Endodermal cell (in vitro differentiated cells): Measurements from ENCODE around the gene ZNF112. TPM values are rescaled to one million over a fixed set of nuclear protein-coding genes. Genes with fewer than 3 reads are reported as not detected.
A peak's percentile ranks its signal among the peaks of the same experiment; 100 is the strongest.
"Not testable (repeated sequence)": the region's sequence is repeated elsewhere in the genome, so short reads cannot be mapped to it uniquely, and the experiment has no call there.

Experiments
- DNase-seq: peaks from one replicate; pipeline ENCODE4 v3.0.0-alpha.2; 2017
- H3K27ac ChIP-seq: 2 replicates; pipeline ENCODE4 v1.5.1; 2013; ENCODE audit warnings: mild to moderate bottlenecking, low read depth, low read length, moderate library complexity
- H3K27me3 ChIP-seq: 2 replicates; pipeline ENCODE4 v1.6.1; 2013; ENCODE audit warnings: mild to moderate bottlenecking, low read length, moderate library complexity; ENCODE audit not compliant: insufficient read depth, control insufficient read depth, poor library complexity, severe bottlenecking
- H3K36me3 ChIP-seq: 2 replicates; pipeline ENCODE4 v1.7.0; 2013; ENCODE audit warnings: mild to moderate bottlenecking, low read length, moderate library complexity; ENCODE audit not compliant: control insufficient read depth, insufficient read depth
- H3K4me1 ChIP-seq: one replicate; pipeline ENCODE4 v1.7.0; 2013; ENCODE audit warnings: low read length; ENCODE audit not compliant: control insufficient read depth, insufficient read depth
- H3K4me3 ChIP-seq: 2 replicates; pipeline ENCODE4 v1.5.1; 2013; ENCODE audit warnings: mild to moderate bottlenecking, low read length, moderate library complexity
- H3K9ac ChIP-seq: 2 replicates; pipeline ENCODE4 v1.6.1; 2013; ENCODE audit warnings: mild to moderate bottlenecking, low read length, moderate library complexity; ENCODE audit not compliant: poor library complexity, severe bottlenecking; ENCODE audit errors: extremely low read depth
- H3K9me3 ChIP-seq: 2 replicates; pipeline ENCODE4 v1.6.1; 2013; ENCODE audit warnings: mild to moderate bottlenecking, low read length, moderate library complexity; ENCODE audit not compliant: control insufficient read depth
- H3K27ac Mint-ChIP-seq: 2 replicates; pipeline ENCODE4 v1.8.0; 2020; ENCODE audit warnings: mixed read lengths
- H3K27me3 Mint-ChIP-seq: 2 replicates; pipeline ENCODE4 v1.8.0; 2021; ENCODE audit warnings: mild to moderate bottlenecking, mixed read lengths; ENCODE audit not compliant: insufficient read depth
- H3K36me3 Mint-ChIP-seq: 2 replicates; pipeline ENCODE4 v1.8.0; 2020; ENCODE audit warnings: low read depth, mixed read lengths
- H3K4me1 Mint-ChIP-seq: 2 replicates; pipeline ENCODE4 v1.8.0; 2020; ENCODE audit warnings: mixed read lengths
- H3K4me3 Mint-ChIP-seq: 2 replicates; pipeline ENCODE4 v1.8.0; 2020; ENCODE audit warnings: mild to moderate bottlenecking, moderate library complexity, mixed read lengths
- H3K9me3 Mint-ChIP-seq: 2 replicates; pipeline ENCODE4 v1.8.0; 2020; ENCODE audit warnings: mild to moderate bottlenecking, mixed read lengths
- WGBS, 2 experiments: methylation state at CpG; one replicate each; pipeline versions ENCODE4 v1.1.5 to v1.1.7; 2013; ENCODE audit warnings: missing lambda C conversion rate in 2 of 2, mixed read lengths in 1 of 2; ENCODE audit not compliant: insufficient coverage in 1 of 2, insufficient read length in 1 of 2; 5-methylcytosine and 5-hydroxymethylcytosine counted together
- total RNA-seq, 2 donors: library from RNA; stranded (reverse); fragmentation: NEBNext Ultra II Directional in 1 of 2; extraction: Animal tissue kit (Norgen Biotek cat#: 25700) in 1 of 2; gene quantifications; 2 replicates in 1 of 2; 3 replicates in 1 of 2; pipeline ENCODE4 v1.2.1, GENCODE V29; 2021
- TF ChIP-seq, protein P1 (sequence below): fragments of 200-600 bp; sonication (generic); conservative IDR thresholded peaks from 2 replicates; pipeline ENCODE4 v1.5.0; 2021; ENCODE audit warnings: antibody characterized with exemption, mild to moderate bottlenecking

Gene ZNF112
- total RNA-seq, 2 donors from 2014 or later = 5.0 to 6.1 TPM

DNA sequence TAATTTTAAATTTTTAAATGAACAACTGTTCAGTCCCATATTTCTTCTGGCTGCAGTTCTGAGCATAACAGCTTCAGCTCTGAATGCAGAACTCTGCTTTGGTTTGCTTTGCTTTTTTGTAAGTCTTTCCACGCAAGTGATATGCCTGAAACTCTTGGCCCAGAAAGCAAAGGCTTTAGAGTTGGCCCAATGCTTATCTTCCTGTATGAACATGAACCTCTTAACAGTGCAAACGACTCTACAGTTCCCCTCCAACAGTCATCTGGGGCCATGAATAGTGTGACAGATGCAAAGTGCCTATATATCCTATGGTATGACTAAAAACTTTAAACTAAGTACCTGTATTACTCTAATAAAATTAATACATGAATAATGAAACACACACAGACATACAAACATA is 14.7 kb downstream of the ZNF112 start:
- Mint-ChIP-seq H3K36me3 (peaks cover 61% of the 10 kb centered on the region), H3K27ac (no peak overlapping the region), H3K4me3 (no peak overlapping the region), H3K4me1 (no peaks in the 10 kb centered on the region), H3K27me3 (no peaks in the 10 kb centered on the region), H3K9me3 (peaks cover 39% of the 10 kb centered on the region)
- Histone ChIP-seq H3K27me3 (no peaks in the 10 kb centered on the region), H3K4me3 (no peak overlapping the region), H3K4me1 (no peaks in the 10 kb centered on the region), H3K9ac (no peak overlapping the region), H3K36me3 (peaks cover 30% of the 10 kb centered on the region), H3K9me3 (peaks cover 52% of the 10 kb centered on the region), H3K27ac (no peak overlapping the region)
- TF ChIP-seq, protein P1, sequence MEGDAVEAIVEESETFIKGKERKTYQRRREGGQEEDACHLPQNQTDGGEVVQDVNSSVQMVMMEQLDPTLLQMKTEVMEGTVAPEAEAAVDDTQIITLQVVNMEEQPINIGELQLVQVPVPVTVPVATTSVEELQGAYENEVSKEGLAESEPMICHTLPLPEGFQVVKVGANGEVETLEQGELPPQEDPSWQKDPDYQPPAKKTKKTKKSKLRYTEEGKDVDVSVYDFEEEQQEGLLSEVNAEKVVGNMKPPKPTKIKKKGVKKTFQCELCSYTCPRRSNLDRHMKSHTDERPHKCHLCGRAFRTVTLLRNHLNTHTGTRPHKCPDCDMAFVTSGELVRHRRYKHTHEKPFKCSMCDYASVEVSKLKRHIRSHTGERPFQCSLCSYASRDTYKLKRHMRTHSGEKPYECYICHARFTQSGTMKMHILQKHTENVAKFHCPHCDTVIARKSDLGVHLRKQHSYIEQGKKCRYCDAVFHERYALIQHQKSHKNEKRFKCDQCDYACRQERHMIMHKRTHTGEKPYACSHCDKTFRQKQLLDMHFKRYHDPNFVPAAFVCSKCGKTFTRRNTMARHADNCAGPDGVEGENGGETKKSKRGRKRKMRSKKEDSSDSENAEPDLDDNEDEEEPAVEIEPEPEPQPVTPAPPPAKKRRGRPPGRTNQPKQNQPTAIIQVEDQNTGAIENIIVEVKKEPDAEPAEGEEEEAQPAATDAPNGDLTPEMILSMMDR = no peak
- WGBS, 2 experiments = 90 to 91% methylated on average over 1 to 2 of the region's 2 CpGs
- no peak for DNase-seq

DNA sequence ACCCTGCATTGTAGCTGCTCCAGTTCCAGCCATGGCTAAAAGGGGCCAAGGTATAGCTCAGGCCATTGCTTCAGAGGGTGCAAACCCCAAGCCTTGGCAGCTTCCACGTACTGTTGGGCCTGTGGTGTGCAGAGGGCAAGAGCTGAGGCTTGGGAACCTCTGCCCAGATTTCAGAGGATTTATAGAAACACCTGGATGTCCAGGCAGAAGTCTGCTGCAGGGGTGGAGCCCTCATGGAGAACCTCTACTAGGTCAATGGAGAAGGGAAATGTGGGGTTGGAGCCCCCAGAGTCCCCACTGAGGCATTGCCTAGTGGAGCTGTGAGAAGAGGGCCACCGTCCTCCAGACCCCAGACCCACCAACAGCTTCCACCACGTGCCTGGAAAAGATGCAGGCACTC is 21.8 kb downstream of the ZNF112 start:
- H3K4me1 ChIP-seq, H3K4me1 Mint-ChIP-seq, H3K4me3 Mint-ChIP-seq, H3K27me3 Mint-ChIP-seq, H3K27ac ChIP-seq, H3K27me3 ChIP-seq, H3K9ac ChIP-seq, H3K27ac Mint-ChIP-seq, DNase-seq: not testable (repeated sequence)
- Mint-ChIP-seq H3K9me3 (peaks cover 91% of the 10 kb centered on the region), H3K36me3 (peaks cover 96% of the 10 kb centered on the region)
- WGBS, 2 experiments = 33 to 60% methylated on average over 2 to 3 of the region's 3 CpGs
- Histone ChIP-seq H3K4me3 (peak overlapping the region; percentile 54), H3K9me3 (peaks cover 95% of the 10 kb centered on the region), H3K36me3 (peaks cover 83% of the 10 kb centered on the region)

DNA sequence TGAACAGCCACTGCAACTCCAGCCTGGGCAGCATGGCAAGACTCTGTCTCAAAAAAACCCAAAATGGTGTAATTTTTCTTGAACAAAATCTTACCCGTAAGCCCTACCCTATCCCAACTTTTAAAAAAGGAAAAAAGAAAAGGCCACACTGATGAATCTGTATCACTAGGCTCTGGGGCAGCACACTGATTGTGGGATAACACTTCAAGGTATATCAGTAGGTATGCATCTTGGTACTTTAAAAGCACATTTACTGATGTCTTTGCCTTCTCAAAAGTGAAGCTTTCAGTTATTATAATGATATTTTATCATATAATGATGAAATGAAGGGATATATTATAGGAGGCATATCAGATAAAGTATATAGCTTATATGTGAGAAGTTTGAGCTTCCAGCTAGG is 24.3 kb downstream of the ZNF112 start:
- no peak for DNase-seq
- H3K27me3 Mint-ChIP-seq = no peaks in the 10 kb centered on the region
- Histone ChIP-seq H3K9ac (no peak overlapping the region), H3K36me3 (peaks cover 90% of the 10 kb centered on the region), H3K27ac (no peak overlapping the region), H3K9me3 (peaks cover 99% of the 10 kb centered on the region), H3K4me3 (peak overlapping the region; percentile 67), H3K27me3 (no peaks in the 10 kb centered on the region), H3K4me1 (no peaks in the 10 kb centered on the region)
- no peak overlapping the region for H3K27ac Mint-ChIP-seq
- H3K4me1 Mint-ChIP-seq = no peaks in the 10 kb centered on the region
- H3K4me3 Mint-ChIP-seq = no peak overlapping the region
- TF ChIP-seq, protein P1 = no peak
- H3K36me3 Mint-ChIP-seq = peaks cover 97% of the 10 kb centered on the region
- 92 to 100% methylated on average over 1 of the region's 1 CpG for WGBS, 2 experiments
- H3K9me3 Mint-ChIP-seq = peaks cover 98% of the 10 kb centered on the region

DNA sequence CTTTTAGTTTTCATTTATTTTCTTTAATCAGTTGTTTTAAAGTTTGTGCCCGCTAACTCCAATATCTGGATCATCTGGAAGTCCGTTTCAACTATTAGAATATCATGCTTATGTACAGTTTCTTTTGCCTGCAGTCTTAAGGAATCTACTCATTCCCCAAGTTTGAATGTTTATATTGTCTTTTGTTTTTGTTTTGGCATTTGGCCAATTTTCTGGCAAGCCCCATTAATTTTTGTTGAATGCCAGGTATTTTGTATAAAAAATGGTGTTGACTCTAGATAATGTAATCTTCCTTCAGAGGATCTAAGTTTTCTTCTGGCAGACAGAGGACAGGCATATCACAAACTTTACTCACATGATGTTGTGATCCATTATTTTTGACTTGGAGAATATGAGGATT is 40.6 kb downstream of the ZNF112 start:
- peaks cover 2% of the 10 kb centered on the region for H3K27me3 Mint-ChIP-seq
- 92% methylated on average over 2 of the region's 2 CpGs; no CpG with 5 or more reads in 1 of the 2 experiments for WGBS, 2 experiments
- H3K9me3 Mint-ChIP-seq = peaks cover 53% of the 10 kb centered on the region

More for the DNA sequence above, 40.6 kb downstream of the ZNF112 start:
- H3K4me1 ChIP-seq = no peaks in the 10 kb centered on the region
- no peaks in the 10 kb centered on the region for H3K36me3 ChIP-seq
- TF ChIP-seq, protein P1 = no peak
- H3K4me3 ChIP-seq = no peak overlapping the region
- Mint-ChIP-seq H3K4me3 (no peak overlapping the region), H3K36me3 (peaks cover 2% of the 10 kb centered on the region), H3K4me1 (no peaks in the 10 kb centered on the region), H3K27ac (no peak overlapping the region)
- no peak overlapping the region for H3K9ac ChIP-seq
- no peak for DNase-seq
- H3K27ac ChIP-seq = no peak overlapping the region
- H3K27me3 ChIP-seq = no peaks in the 10 kb centered on the region
- peaks cover 34% of the 10 kb centered on the region for H3K9me3 ChIP-seq
